Stimulated activated CD4-positive, alpha-beta T cell treated with anti-CD3 and anti-CD28 coated beads, TNF-alpha, amount 100 ng/mL, for 4 hours (primary cell): Measurements from ENCODE around the gene JUND.
A peak's percentile ranks its signal among the peaks of the same experiment; 100 is the strongest.
"Not testable (repeated sequence)": the region's sequence is repeated elsewhere in the genome, so short reads cannot be mapped to it uniquely, and the experiment has no call there.

Experiments
- DNase-seq, 3 experiments: peaks; one replicate each; pipeline ENCODE4 v3.0.0-alpha.2; 2020; ENCODE audit warnings: low read depth in 3 of 3

Gene JUND

DNA sequence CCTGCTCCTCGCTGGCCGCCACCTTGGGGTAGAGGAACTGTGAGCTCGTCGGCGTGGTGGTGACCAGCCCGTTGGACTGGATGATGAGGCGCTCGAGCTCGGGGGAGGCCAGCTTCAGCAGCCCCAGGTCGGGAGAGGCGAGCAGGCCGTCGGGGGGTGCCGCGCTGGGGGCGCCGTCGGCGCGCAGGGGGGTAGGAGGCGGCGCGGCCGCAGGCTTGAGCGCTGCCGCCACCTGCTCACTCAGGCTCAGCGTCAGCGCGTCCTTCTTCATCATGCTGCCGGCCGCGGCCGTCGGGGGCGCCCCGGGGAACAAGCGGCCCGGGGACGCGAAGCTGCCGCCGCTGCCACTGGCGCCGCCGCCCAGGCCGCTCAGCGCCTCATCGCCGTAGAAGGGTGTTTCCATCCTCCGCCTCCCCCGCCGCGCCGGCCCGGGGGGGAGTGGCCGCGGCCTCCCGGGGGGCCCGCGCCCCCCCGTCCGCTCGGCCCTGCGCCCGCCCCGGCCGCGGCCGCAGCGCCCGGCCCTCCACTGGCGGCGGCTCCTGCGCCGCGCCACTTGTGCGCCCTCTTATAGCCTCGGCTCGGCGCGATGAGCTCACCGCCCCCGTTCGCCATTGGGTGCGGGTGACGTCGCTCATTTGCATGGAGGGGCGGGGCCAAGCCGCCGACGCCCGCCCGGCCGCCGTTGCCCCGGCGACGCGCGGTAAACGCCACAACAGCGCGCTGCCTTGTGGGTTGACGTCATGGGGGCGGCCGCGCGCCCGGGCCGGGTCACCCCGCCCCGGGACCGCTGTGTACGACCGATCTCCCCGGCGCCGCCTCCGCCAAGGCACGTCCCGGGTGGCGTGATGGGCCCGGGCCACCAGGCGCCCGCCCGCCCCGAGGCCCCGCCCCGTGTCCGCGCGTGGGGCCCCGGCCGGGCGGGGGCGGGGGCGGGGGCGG lies at the start of gene JUND:
JUND (minus strand) TSS at position 541 of the 939 bp plus-strand sequence; CDS start at position 403, 138 bp downstream.
- DNase-seq, result peak; percentile 93 to 95 (median 93)

DNA sequence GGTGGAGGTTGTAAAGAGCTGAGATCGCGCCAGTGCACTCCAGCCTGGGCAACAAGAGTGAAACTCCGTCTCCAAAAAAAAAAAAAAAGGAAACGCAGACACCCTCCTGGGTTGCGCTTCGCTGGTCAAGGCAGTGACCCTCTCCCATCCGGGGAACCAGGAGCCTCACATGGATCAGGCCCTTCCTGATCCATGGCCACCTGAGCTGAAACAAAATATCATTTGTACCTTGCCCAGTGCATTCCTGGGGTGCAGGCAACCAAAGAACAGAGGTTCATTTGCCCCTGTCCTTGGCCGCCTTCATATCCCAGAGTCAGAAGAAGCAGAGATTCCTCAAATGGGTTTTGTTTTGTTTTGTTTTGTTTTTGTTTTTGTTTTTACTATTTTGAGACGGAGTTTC lies 49.4 kb upstream of the JUND start:
- no peak for DNase-seq

DNA sequence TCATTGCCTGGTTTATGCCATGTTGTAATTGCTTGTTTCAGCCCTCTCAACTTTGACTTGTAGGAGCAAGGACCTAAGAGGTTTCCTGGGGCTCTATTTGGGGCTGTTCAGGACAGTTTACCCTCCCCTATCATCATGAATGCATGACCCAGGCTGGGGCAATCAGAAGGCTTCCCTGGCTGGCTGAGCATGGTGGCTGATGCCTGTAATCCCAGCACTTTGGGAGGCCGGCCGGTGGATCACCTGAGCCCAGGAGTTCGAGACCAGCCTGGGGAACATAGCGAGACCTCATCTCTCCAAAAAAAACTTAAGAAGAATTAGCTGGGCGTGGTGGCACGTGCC lies 47.6 kb upstream of the JUND start:
- no peak for DNase-seq

DNA sequence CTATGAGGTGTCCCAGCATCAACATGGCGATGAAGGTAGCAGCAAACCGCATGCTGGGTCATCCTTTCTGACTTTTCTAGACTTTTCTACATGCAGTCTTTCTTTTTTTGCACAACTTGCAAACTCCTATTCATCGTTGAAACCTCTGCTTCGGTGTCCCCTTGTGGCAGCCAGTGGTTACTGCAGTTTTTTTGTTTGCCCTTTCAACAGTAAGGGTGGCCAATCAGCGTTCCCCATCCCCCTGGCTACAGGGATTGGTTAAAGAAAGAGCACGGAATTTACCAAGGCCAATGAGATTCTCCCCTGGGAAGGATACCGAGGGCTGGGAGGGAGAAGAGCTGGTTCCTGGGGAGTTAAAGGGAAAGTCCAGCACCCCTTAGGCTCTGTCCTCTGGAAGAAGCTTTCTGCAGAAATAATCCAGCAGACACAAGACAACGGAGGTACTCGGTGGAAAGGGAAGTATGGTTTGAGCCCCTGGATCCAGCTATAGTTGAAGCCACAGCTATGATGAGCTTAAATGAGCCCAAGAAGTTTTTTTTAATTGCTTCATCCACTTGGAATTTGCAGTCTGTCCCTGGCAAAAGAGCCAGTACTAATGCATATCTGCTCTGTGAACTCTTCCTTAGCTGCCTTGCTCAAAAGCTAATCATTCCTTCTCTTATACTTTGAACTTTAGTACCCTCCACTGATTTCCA lies 47.1 kb upstream of the JUND start:
- DNase-seq, result peak in 2 of 3 experiments; percentile 73 to 83

DNA sequence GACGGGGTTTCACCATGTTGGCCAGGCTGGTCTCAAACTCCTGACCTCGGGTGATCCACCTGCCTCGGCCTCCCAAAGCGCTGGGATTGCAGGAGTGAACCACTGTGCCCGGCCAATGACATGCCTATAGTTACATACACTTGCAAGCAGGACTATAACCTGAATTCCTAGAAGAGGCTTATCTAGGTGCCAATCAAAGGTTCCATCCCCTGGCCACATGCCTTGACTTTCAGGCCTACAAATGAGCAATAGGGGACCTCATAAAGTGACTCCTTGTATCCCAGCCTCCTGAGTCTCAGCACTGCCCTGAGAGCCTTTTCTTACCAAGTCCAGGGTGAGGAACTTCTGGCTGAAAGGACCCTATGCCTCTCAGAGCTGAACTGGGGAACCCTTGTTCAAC lies 45.4 kb upstream of the JUND start:
- DNase-seq, result no peak

DNA sequence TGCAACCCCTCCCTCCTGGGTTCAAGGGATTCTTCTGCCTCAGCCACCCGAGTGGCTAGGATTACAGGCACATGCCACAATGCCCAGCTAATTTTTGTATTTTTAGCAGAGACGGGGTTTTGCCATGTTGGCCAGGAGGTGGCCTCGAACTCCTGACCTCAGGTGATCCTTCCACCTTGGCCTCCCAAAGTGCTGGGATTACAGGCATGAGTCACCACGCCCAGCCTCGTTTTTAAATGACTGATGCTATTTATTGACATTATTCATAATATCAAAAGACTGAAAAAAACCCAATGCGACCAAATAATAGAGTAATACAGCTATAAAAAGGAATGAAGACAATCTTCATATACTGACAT lies 42.9 kb upstream of the JUND start:
- DNase-seq, result not testable (repeated sequence)

DNA sequence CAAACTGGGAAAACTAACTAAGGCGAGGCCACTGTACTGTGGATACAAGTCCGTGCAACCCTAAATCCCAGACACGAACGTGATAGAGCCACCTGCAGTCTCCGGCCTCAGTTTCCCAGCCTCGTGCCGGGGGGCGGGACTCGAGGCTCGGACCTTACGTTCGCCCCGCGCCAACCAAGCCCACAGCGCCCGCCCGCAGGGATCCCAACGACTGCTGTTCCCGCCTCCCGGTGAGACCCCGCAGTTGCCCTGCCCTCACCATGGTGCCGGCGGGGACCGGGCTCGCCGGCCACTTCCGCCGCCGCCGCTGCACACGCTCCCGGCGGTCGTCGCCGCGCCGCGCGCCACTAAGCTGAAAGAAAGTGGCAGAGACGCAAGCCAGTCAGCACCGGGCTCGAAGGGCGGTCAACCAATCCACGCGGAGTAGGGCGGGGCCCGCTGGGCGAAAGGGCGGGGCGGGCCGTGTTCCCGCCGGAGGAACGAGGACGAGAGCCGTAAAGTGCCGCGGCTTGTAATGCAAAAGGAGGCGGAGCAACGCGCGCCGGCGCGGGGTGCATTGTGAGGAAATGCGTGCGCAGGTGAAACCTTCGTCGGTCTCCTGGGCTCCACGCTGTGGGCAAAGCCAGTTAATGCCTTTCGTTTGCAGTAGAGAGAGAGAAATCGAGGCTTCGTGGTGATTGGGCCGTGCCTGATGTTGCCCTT lies 41.5 kb upstream of the JUND start, which contains the start of gene LSM4:
LSM4 (minus strand) TSS at position 318 of the 702 bp plus-strand sequence; CDS start at position 262, 56 bp downstream.
- DNase-seq, result peak; percentile 99

DNA sequence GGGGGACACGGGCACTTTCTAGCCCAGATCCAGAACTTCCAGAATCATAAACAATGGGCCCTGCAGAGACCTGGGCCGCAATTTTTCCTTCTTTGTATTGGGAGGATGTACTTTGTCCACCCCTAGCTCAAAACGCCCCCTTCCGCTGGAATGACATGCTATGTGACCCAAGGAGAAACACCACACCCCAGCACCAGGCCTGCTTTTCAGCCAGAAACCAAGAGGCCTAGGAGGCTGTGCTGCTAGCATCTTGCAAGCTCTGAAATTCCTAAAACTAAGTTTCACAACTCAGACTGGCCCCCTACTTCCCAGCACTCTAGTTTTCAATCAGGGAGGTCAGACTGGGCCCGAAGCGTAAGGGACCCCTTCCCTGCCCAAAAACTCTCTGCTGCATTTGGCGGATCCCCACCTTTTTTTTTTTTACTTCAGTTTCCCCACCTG lies 40.9 kb upstream of the JUND start:
- no peak for DNase-seq

DNA sequence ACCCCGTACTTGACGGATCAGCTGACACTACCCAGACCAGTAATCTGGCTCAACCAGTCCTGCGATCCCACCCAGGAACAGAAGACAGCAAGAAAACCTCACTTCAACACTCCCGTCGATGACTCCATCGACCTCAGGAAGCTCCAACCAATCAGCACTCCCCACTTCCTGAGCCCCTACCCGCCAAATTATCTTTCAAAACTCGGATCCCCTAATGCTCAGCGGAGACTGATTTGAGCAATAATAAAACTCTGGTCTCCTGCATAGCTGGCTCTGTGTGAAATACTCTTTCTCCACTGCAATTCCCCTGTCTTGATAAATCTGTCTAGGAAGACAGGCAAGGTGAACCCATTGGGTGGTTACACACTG lies 40.3 kb upstream of the JUND start:
- DNase-seq, result no peak

DNA sequence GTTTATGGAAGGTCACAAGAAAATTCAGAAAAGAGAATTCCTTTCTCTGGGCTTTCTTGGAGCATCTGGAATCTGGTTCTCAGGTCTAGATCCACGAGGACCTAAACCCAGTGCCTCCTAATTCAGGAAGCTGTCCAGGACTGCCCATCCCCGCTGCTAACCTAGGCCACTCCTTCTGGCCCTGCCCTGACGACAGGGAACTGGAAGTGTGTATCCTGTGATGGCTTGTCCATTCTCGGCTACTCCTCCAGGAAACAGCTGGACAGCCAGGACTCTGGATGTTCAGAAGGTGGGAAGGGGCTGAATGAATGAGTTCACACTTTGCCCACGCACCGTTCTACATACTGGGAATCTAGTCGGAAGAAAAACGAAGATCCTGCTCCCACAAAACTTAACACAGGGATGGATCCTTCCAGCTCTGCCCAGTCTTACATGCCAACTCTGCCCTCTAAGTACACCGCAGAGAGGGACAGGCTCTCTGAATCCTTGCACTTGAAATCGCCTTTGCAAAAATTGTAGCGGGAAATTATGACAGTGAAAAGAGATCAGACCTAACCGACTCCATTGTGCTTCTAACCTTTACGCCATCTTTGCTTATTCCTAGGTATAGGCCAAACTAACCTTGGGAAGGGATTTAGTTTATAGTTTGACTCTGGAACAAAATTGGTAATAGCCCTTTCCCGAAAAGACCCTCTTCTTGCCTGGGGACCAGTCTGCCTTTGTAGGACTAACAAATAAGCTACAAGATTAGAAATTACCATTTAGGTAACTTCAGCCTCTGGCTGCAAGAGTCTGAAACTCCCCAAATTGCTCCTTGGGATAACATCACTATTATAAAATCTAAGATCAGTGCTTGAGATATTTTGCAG lies 39.7 kb upstream of the JUND start:
- DNase-seq, result no peak

DNA sequence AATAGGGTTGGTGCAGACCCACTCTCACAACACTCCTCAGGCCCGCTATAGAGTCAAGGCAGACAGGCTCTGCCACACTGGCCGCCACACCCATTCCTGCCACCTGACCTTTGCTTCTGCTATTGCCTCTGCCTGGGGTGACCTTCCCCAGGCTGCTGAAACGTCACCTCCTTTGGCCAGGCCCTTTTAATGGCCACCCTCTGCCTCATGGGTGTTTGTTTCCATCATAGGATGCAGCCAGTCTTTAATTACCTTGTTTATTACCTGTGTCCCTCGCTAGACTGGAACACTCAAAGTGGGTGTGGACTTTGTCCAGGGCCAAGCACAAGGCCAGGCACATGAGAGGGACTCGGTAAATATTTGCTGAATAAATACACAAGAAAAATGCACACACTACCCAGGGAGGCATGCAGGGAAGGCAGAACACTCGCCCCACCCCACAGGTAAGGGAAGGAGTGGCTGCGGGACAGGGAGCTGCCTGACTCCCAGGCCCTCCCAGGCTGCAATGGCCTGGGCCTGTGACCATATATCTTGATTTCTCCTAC lies 38.2 kb upstream of the JUND start:
- no peak for DNase-seq

DNA sequence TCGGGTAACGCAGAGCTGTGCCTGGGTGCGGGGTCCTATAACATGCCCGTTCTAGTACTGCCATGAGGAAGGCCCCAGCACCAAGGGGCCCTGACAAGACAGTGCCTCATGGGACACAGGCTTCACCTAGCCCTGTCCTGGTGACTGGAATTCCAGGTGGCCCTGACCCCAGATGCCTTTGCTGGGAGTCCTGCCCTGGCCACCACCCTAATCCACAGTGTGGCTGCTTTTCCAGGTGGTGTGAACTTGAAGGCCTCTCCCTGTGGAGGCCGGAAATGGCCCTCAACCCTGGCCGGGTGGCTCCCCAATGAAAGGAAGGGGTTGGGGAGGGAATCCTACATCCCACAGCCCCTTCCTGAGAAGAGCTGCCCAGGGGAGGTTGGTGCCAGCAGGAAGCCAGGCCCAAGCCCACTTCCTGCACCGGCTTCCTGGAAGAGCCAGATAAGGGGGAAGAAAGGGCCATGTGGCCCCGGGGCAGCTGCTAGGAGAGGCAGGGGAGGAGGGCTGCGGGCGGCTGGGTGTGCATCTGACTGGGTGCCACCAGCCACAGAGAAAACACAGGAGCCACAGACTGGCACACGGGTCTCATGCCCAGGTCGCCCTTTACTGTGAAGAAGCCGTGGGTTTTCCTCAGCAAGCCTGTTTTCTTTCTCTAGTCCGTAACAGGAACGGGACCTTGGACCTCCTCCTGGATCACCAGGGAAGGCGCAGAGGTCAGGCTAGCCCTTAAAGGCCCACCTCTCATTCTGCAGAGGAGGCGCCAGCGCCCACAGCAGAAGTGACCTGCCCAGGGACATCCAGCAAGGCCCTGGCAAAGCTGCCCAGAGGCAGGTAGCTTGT lies 36.8 kb upstream of the JUND start:
- no peak for DNase-seq

DNA sequence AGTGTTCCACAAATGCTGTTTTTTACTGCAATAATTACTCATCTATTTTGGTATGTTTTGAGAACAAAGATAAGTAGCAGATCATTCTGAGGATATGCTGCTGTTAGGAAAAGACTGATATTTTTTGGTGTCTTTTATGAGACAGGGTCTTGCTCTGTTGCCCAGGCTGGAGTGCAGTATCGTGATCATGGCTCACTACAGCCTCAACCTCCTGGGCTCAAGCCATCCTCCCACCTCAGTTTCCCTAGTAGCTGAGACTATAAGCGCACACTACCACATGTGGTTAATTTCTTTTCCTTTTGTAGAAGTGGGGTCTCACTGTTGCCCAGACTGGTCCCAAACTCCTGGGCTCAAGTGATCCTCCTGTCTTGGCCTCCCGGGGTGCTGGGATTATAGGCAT lies 32.0 kb upstream of the JUND start:
- DNase-seq, result no peak

DNA sequence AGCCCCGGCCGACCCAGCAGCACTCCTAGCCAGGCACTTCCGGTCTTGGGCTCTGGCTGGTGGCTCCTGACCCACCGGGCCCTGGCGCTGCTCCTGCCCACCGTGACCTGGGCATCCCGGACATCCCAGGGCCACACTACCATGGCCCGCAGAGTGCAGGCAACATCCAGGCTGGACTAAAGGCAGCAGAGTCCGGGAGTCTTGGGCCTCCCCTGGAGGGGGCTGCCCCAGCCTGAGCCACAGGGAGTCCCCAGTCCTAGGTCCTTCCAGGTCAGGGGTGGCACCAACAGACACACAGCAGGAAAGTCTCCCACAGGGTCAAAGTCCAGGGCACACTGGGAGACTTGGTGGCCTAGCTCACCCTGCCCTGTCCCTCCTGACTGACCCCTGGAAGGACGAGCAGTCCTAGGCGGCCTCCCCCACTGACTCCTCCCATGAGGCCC lies 30.7 kb upstream of the JUND start:
- DNase-seq, result no peak

DNA sequence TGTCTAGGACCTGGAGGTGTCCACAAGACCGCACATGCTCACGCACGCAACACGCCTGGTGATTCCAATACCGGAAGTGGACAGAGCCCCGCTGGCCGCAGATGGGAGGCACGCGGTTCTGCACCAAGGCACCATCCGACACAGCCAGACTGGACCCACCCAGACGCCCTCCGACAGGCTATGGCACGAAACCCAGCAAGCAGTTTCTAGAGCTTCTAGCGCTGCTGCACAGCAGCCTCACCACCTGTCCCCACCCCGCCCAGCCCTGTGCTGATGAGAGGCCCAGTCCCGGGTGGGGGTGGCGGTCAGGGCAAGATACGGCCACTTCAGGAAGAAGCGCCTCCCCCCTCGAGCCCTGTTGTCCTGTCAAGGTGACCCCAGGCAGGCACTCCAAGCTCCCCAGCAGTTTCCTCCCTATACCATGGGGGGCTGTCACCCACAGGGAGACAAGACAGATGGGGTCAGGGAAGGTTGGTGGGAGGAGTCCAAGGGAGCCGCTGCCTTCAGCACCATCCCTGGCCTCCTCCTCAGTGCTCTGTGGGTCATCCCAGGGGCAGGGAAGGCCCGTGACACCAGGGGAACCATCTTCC lies 30.2 kb upstream of the JUND start:
- DNase-seq, result no peak

DNA sequence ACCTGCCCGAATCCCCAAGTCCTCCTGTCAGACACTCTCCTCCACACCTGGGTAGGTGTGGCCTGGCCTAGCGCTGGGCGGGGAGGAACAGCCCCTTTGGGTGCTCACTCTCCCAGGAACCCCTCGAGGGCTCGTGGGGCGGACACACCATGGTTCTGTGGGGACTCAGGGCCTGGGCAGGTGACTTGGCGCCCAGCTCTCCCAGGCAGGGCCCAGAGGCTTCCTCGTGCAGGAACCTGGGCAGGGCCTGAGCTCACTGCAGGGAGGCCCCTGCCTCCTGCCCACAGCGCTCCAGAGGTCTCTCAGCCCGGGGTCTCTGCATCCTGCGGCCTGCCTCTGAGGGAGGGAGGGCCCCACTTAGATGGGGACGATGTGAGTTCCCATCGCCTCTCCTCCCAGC lies 29.5 kb upstream of the JUND start:
- DNase-seq, result no peak

DNA sequence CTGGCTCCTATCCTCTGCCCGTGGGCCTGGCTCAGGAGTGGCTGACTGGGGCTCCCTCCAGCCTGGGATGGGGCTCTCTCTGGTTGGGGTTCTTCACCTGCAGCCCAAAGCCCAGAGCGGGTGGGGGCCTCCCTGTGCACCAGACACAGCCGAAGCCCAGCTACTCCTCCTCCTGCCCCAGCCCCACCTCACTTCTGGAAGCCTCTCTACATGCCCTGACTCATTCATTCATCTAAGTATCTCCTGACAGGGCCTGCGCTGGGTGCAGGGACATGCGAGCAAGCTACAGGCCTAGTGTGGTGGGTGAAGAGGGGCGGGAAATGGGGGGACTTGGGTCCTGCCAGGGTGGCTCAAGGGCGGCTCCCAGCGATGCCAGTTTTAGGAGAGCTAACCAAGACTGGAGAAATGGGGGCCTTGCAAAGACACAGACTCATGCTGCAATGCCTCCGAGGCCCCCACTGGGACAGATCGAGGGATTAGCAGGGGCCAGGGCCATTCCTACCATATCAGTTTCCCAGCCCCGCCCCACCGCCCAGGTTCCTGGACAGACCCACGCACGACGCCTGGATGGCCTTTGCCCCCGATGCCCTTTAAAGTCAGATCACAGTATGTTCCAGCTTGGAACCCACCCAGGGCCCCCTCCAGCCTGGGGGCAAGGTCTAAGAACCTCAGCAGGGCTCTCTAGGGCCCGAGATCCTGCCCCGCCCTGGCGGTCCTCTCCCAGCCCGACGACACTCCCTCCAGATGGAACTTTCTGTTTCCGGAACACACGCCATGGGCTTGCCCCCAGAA lies 28.9 kb upstream of the JUND start:
- DNase-seq, result no peak

DNA sequence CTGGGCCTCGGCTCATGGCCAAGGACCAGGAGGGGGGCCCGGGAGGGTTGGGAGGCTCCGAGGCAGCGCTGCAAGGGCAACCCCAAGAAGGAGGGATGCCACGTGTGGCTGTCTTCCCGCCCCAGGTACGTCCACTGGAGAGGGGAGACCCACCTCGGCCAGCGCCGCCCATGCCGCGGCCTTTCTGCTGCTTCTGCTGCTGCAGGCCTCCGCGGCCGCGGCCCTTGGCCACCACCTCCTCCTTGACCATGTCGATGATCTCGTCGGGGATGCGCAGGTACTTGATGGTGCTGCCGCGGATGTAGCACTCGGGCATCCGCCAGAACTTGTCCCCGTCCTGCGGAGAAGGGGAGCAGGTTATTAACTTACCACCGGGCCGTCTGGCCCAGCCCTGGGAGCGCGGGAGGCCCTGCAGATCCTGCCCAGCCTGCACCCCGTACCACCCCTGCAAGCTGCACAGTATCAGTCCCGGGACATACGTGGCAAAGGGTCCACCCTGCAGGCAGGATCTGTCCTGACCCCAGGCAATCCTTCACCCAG lies 28.2 kb upstream of the JUND start:
- no peak for DNase-seq

DNA sequence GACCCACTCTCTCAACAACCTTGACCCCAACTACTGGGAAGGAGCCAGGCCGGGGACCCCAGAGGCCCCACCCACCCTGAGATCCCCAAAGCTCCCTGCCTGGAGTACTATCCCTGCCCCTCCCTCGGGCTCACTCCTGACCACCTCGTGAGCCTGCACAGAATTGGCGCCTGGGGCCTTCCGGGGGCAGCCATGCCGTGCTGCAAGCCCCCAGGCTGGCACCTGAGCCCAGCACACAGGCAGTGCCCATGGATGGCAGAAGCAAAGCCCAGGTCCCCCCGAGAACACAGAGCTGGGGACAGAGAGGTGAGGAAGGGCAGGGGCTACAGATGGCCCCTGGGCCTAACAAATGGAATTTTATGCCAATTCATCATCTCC lies 27.5 kb upstream of the JUND start:
- DNase-seq, result no peak
